ENCODE data around the gene CAP2.

Gene CAP2

DNA sequence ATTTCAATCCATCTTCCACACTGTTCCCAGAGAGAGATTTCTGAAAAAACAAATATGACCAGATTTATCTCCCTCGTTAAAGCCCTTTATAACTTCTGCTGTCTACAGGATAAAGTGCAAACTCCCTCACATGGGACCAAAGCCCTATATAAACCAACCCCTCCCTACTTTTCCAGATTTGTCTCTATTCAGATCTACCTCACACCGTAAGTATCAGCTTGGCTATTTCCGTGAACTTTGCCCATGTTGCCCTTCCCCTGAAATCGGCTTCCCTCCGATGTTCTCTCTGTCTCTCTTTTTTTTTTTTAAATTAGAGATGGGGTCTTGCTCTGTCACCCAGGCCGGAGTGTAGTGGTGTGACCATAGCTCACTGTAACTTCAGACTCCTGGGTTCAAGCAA, 194.6 kb downstream of the CAP2 start:
- no peak for DNase-seq

DNA sequence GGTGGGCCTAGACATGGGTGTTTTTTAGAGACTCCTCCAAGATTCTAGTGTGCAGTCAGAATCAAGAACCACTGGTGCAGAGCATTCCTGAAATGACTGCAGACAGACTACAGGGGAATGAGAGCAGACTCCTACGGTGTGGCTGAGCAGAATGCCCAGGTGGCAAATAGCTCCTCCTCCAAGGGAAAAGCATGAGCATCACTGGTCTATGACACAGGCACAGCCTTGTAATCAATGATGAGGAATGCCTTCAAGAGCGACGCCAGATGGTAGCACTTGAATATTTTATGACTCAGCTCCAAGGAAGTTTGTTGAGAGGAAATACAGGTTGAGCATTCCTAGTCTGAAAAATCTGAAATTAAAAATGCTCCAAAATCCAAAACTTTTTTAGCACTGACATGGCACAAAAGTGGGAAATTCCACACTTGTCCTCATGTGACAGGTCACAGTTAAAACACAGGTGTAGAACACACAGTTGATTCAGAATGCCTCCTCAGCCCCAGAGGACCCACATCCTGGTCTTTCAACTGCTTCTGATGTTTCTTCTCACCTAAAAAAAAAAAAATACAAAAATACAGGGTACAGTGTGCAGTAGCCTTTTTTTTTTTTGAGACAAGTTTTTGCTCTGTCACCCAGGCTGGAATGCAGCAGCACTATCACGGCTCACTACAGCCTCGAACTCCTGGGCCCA, 196.2 kb downstream of the CAP2 start:
- DNase-seq, result no peak

DNA sequence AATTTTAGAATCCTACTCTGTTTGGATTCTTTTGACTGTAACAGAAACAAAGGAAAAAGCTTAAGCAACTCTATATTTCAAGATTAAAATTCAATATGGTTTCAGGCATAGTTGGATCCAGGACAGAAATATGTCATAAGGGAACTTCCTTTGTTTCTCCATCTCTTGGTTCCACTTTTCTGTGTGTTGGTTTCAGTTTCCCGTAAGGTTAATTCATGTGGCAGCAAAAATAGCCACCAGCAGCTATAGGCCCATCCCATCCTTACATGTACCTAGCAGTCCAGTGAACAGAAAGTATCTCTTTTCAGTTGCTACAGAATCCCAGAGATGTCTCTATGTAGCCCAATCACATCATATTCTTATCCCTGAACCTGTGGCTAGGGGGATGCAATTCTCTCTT, 197.9 kb downstream of the CAP2 start:
- DNase-seq, result no peak

DNA sequence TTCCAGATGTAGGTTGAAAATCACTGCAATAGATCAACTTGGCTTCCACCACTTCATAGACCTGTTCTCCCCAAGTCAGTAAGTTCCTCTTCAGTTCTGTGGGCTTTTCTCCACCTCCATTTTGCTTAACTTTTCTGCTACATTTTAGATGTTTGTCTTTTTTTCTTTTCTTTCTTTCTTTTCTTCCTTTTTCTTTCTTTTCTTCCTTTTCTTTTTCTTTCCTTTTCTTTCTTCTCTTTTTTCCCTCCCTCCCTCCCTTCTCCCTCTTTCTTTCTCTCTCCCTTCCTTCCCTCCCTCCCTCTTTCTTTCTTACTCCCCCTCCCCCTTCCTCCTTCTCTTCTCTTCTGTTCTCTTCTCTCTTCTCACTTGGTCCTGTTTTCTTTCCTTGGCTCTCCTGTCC, 199.9 kb downstream of the CAP2 start:
- no peak for DNase-seq

DNA sequence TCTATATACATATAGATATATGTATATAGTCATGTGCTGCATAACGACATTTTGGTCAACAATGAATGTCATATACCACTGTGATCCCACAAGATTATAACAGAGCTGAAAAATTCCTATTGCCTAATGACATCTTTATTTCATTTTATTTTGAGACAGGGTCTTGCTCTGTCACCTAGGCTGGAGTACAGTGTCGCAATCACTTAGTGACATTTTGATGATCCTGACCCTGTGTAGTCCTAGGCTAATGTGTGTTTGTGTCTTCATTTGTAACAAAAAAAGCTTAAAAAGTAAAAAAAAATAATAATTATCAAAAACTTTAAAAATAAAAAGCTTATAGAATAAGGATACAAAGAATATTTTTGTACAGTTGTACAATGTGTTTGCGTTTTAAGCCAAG, 202.7 kb downstream of the CAP2 start:
- no peak for DNase-seq

DNA sequence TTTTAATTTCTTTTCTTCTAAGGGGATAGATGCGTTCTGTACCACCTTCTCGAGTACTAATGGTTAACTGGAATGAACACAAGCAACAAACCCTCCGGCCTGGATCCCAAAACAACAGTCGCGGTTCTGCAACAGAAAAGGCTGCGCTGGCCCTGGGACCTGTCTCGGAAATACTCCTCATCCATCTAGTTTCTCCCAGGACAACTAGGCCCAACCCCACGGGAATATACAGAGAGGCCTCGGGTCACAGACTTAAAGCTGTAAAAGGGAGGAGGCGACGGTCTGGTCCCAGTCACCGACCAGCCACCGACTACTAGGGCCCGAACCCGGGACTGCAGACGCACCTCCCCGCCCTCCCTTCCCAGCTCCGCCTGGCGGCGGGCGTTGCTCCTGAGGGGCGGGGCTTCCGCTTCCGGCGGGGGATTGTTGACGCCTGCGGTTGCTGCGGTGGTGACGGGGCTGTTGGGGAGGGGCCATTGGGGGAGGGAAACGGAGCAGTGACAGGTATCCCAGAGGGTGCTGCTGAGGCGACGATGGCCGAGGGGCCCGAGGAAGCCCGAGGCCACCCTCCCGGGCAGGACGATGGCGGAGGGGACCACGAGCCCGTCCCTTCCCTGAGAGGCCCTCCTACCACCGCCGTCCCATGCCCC, 206.6 kb downstream of the CAP2 start, which contains the start of gene FAM8A1:
FAM8A1 (plus strand) TSS at position 426 of the 650 bp plus-strand sequence; CDS start at position 534, 108 bp downstream.
- DNase-seq, result peak; percentile 93 to 95

DNA sequence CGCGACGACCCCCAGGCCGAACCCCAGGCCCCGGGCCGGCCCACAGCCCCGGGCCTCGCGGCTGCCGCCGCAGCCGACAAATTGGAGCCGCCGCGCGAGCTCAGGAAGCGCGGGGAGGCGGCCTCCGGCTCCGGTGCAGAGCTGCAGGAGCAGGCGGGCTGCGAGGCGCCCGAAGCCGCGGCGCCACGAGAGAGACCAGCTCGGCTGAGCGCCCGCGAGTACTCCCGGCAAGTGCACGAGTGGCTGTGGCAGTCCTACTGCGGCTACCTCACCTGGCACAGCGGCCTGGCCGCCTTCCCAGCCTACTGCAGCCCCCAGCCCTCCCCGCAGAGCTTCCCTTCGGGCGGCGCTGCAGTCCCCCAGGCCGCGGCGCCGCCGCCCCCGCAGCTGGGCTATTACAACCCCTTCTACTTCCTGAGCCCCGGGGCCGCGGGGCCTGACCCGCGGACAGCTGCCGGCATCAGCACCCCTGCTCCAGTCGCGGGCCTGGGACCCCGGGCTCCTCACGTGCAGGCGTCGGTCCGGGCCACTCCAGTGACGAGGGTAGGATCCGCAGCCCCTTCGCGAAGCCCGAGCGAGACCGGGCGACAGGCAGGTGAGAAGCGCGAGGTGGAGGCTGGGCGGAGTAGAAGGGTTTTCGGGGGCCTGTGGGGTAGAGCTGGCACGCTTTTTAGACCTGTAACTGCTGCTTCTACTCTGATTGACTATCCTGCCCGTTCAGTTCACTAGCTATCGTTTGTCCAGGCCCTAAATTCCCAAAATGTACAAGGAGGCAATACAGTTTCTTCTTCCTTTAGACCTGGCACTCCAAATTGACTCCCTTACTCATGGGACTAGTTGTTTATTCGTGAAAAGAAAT, 207.4 kb downstream of the CAP2 start:
- DNase-seq, result peak; percentile 25 to 62

DNA sequence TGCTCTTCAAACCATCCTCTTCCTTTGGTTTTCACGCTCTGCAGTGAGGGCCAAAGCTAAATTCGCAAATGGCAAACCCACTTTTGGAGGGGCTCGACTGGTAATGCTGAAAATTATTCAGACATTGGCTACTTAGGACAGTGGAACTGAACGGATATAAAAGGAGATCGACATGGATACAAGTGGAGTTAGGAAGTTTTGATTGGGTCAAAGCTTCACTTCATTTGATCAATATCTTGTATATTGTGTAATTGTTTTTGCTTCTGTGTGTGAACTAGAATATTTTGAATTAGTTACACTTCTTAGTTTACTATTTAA, 207.9 kb downstream of the CAP2 start:
- no peak for DNase-seq

DNA sequence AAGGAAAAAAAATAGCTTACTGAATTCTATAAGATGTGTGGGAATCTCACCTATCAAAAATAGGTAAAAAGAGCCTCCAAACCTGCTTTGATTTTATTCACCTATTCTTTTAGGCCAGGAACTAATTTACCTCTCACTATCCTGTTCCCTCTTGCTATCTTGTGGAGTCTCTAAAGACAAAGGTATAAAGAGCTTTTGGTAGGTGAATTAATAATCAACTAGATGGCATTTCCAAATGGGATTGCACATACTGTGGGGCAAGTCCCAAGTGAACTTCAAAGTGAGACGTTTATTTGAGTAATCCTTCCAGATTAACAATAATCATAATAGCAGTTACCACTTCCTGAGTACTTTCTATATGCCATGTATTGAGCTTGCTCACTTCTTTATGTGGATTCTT, 209.5 kb downstream of the CAP2 start:
- no peak for DNase-seq

DNA sequence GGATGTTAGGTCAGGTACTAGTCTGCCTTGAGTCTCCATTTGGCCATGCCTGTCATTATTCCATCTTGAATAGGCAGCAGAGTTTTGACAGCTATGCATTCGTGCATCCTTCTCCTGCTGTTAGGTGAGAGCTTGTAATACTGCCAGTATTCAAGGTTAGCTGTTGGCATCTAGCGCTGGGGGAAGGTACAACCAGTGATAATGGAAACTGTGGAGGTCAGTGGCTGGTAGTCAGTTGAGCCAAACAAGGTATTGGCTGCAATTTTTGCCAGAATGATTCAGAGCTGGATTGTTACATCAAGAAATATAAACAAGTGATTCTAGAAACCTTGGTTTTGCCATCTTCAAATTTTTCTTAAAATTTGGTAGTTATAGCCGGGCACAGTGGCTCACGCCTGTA, 213.2 kb downstream of the CAP2 start:
- DNase-seq, result no peak

All from NCI-H2081 (cell line).